Dendritic cell treated with granulocyte-macrophage colony-stimulating factor and Interleukin-4, amounts not matched to agents 40 ng/mL and 50 ng/mL, for 4 days (primary cell): ENCODE data around the gene LRRC1.

Experiments
- H3K27ac Mint-ChIP-seq: one replicate; pipeline ENCODE4 v1.8.0; 2022; ENCODE audit warnings: mild to moderate bottlenecking, mixed read lengths
- H3K27me3 Mint-ChIP-seq: one replicate; pipeline ENCODE4 v1.8.0; 2022; ENCODE audit warnings: mild to moderate bottlenecking, mixed read lengths
- H3K36me3 Mint-ChIP-seq: one replicate; pipeline ENCODE4 v1.8.0; 2022; ENCODE audit warnings: low read depth, mixed read lengths
- H3K4me1 Mint-ChIP-seq: one replicate; pipeline ENCODE4 v1.8.0; 2022; ENCODE audit warnings: low read depth, mixed read lengths
- H3K4me3 Mint-ChIP-seq: one replicate; pipeline ENCODE4 v1.8.0; 2022; ENCODE audit warnings: mild to moderate bottlenecking, moderate library complexity, mixed read lengths
- H3K9me3 Mint-ChIP-seq: one replicate; pipeline ENCODE4 v1.8.0; 2022; ENCODE audit warnings: mixed read lengths
- intact Hi-C: fragments of 100-400 bp; cut with micrococcal nuclease; formaldehyde crosslinking; loops from one replicate; pipeline ENCODE4 v1.15.0; 2022

LRRC1 gene

DNA sequence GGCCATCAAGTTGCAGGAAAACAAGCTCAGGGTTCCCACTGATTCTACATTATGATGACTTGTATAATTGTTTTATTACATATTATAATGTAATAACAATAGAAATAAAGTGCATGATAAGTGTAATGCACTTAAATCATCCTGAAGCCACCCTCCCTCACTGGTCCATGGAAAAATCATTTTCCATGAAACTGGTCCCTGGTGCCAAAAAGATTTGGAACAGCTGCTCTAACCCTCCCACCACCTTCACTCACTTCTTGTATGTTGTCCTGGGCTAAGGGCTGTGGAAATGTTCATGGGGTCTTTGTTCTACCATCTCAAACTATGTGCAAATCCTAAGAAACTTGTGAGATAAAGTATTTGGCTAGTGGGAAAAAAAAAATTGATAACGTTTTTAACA, 133.8 kb downstream of the LRRC1 start:
- Mint-ChIP-seq H3K27me3 (no peaks in the 10 kb centered on the region), H3K9me3 (peaks cover 8% of the 10 kb centered on the region), H3K36me3 (no peaks in the 10 kb centered on the region), H3K4me3 (no peak overlapping the region), H3K4me1 (peaks cover 11% of the 10 kb centered on the region), H3K27ac (no peak overlapping the region)
- intact Hi-C loops: no loop called here

DNA sequence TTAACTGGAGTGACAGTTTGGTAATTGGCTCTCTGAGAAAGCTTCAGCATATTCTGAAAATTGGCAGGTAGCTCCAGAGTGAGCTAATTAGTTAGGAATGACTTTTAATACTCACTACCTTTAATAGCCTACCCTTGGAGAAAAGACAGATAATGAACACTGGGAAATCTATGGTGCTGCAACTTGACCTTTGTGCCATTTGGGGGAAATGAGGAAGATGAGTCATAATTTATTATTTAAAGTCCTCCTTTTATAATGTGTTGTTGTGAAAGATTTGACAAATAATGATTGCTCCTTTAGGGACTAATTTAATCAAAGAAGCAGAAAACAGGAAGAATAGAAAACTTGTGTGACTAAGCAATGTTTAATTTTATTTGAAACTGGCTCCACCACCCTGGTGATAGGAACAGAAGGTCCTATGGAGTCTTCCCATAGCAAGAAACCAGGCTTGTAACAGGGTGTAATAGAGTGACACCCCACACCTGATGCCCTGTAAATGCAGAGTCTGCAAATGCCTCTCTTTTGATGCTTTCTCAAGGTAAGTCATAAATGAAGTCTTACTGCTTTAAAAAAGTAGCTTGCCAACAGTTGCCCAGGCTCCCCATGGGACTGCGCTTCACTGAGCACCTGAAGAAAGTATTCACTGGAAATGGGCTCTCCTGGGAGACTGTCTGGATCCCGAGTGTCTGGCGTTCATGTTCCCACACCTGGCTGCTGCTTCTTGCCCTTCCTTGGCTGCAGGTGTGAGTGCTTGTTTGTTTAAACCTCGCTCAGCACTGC, 134.4 kb downstream of the LRRC1 start:
- Mint-ChIP-seq H3K36me3 (no peaks in the 10 kb centered on the region), H3K9me3 (peaks cover 8% of the 10 kb centered on the region), H3K27me3 (no peaks in the 10 kb centered on the region), H3K4me1 (peaks cover 11% of the 10 kb centered on the region), H3K27ac (no peak overlapping the region), H3K4me3 (no peak overlapping the region)
- intact Hi-C loops: no loop called here

GRCh38 chr6:53929821-53930120, 135.0 kb downstream of the LRRC1 start:
- Mint-ChIP-seq H3K27me3 (no peaks in the 10 kb centered on the region), H3K4me3 (no peak overlapping the region), H3K4me1 (peaks cover 11% of the 10 kb centered on the region), H3K27ac (no peak overlapping the region), H3K36me3 (no peaks in the 10 kb centered on the region), H3K9me3 (peaks cover 8% of the 10 kb centered on the region)
- intact Hi-C loops: no loop called here

- Mint-ChIP-seq H3K9me3 (peaks cover 8% of the 10 kb centered on the region), H3K4me1 (peaks cover 11% of the 10 kb centered on the region), H3K27me3 (no peaks in the 10 kb centered on the region), H3K27ac (no peak overlapping the region), H3K4me3 (no peak overlapping the region), H3K36me3 (no peaks in the 10 kb centered on the region)
- intact Hi-C loops: no loop called here
Measured at GRCh38 chr6:53930330-53930729, 135.5 kb downstream of the LRRC1 start.

- Mint-ChIP-seq H3K9me3 (peaks cover 8% of the 10 kb centered on the region), H3K27ac (no peak overlapping the region), H3K27me3 (no peaks in the 10 kb centered on the region), H3K4me3 (no peak overlapping the region), H3K36me3 (no peaks in the 10 kb centered on the region), H3K4me1 (peaks cover 11% of the 10 kb centered on the region)
- intact Hi-C loops: no loop called here
Measured at GRCh38 chr6:53931086-53931485, 136.3 kb downstream of the LRRC1 start.

DNA sequence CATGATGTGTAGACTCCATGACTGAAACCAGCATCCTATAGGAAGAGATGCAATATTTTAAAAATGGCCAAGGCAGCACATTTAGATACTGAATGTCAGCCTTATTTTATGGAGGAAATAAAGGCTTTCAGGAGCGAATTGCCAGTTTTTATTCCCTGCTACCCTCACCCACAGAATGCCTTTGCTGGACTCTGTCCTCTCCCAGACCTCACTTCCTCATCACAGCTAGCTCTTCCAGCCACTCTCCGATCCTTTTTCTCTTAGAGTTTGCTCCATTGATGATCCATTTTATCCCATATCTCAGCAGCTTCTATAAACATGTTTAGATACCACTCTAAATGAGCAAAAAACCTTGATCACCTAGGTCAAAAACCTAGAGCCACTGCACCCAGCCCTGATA, 137.7 kb downstream of the LRRC1 start:
- Mint-ChIP-seq H3K4me1 (peaks cover 11% of the 10 kb centered on the region), H3K9me3 (peaks cover 8% of the 10 kb centered on the region), H3K27me3 (no peaks in the 10 kb centered on the region), H3K36me3 (no peaks in the 10 kb centered on the region), H3K4me3 (no peak overlapping the region), H3K27ac (no peak overlapping the region)
- intact Hi-C loops: no loop called here

- H3K27me3 Mint-ChIP-seq: no peaks in the 10 kb centered on the region
- H3K36me3 Mint-ChIP-seq: no peaks in the 10 kb centered on the region
- intact Hi-C loops: no loop called here
- H3K4me1 Mint-ChIP-seq: peaks cover 9% of the 10 kb centered on the region
- H3K27ac Mint-ChIP-seq: no peak overlapping the region
- peaks cover 8% of the 10 kb centered on the region for H3K9me3 Mint-ChIP-seq
- H3K4me3 Mint-ChIP-seq: no peak overlapping the region
Measured at GRCh38 chr6:53934023-53934422, 139.2 kb downstream of the LRRC1 start.

DNA sequence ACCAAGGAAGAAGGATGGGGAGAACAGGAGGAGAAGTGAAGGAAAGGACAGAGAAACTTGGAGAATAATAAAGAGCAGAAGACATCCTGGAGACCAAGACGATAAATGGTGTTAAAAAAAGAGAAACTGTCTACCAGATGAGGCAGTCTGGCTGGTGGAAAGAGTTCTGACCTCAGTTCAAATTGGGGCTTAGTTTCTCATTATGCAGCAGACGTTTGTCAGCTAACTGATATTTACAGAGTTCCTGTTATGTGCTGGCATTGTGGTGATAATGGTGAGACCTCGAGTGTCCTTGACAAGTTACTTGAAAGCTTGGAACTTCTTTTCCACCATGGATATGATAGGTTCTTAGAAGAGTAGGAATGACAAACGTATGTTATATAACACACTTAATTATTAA, 142.7 kb downstream of the LRRC1 start:
- H3K27me3 Mint-ChIP-seq: no peaks in the 10 kb centered on the region
- no peaks in the 10 kb centered on the region for H3K9me3 Mint-ChIP-seq
- no peaks in the 10 kb centered on the region for H3K36me3 Mint-ChIP-seq
- no peaks in the 10 kb centered on the region for H3K4me1 Mint-ChIP-seq
- no peak overlapping the region for H3K27ac Mint-ChIP-seq
- no peak overlapping the region for H3K4me3 Mint-ChIP-seq
- intact Hi-C loops: no loop called here

DNA sequence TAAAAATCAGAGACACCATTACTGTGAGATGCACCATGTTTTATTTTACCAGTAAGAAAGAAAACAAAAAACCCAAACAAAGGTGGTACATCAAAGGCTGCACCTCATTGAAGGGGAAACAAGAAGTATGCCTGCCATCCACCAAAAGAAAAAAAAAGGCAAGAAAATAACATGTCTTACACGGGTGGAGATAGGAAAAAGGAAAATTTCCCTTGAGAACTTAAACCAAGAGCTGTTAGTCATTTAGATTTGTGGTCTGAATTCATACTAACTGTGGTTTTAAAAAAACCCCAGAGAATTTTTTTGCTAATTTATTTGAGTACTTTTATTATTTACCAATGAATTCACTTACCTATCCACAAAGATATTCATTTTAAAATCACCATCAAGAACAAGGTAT, 144.0 kb downstream of the LRRC1 start:
- no peaks in the 10 kb centered on the region for H3K36me3 Mint-ChIP-seq
- H3K27me3 Mint-ChIP-seq: no peaks in the 10 kb centered on the region
- intact Hi-C loops: no loop called here
- H3K4me3 Mint-ChIP-seq: no peak overlapping the region
- H3K9me3 Mint-ChIP-seq: no peaks in the 10 kb centered on the region
- H3K27ac Mint-ChIP-seq: no peak overlapping the region
- H3K4me1 Mint-ChIP-seq: no peaks in the 10 kb centered on the region

- Mint-ChIP-seq H3K4me3 (no peak overlapping the region), H3K9me3 (no peaks in the 10 kb centered on the region), H3K27me3 (no peaks in the 10 kb centered on the region), H3K36me3 (no peaks in the 10 kb centered on the region), H3K4me1 (no peaks in the 10 kb centered on the region), H3K27ac (no peak overlapping the region)
- intact Hi-C loops: no loop called here
Measured at GRCh38 chr6:53939830-53940229, 145.0 kb downstream of the LRRC1 start.

DNA sequence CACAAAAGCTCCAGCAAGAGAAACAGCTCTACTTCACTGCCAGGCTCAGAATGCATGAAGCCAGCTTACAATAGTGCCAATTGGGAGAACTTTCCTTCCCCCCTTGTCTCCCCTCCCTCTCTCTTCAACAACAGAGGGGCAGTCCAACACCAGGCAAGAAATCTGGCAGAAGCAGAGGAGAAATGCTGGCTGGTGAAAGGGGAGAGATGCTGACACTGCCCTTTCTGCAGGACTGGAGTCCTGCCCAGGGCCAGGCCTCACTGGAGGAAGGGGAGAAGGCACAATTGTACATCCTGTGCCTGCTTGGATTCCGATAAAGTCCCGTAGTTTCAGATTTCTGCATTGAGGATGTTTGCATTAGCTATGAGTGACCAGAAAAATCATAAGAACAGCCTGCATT, 148.6 kb downstream of the LRRC1 start:
- intact Hi-C loops: no loop called here
- no peak overlapping the region for H3K27ac Mint-ChIP-seq
- no peaks in the 10 kb centered on the region for H3K4me1 Mint-ChIP-seq
- peaks cover 9% of the 10 kb centered on the region for H3K9me3 Mint-ChIP-seq
- no peaks in the 10 kb centered on the region for H3K27me3 Mint-ChIP-seq
- no peak overlapping the region for H3K4me3 Mint-ChIP-seq
- no peaks in the 10 kb centered on the region for H3K36me3 Mint-ChIP-seq

- peaks cover 15% of the 10 kb centered on the region for H3K9me3 Mint-ChIP-seq
- peaks cover 2% of the 10 kb centered on the region for H3K27me3 Mint-ChIP-seq
- H3K4me3 Mint-ChIP-seq: no peak overlapping the region
- no peak overlapping the region for H3K27ac Mint-ChIP-seq
- intact Hi-C loops: no loop called here
- no peaks in the 10 kb centered on the region for H3K36me3 Mint-ChIP-seq
- no peaks in the 10 kb centered on the region for H3K4me1 Mint-ChIP-seq
Measured at GRCh38 chr6:53944091-53944490, 149.3 kb downstream of the LRRC1 start.

- intact Hi-C loops: no loop called here
- Mint-ChIP-seq H3K27me3 (peaks cover 2% of the 10 kb centered on the region), H3K36me3 (no peaks in the 10 kb centered on the region), H3K9me3 (peaks cover 16% of the 10 kb centered on the region), H3K4me1 (no peaks in the 10 kb centered on the region), H3K4me3 (no peak overlapping the region), H3K27ac (no peak overlapping the region)
Measured at GRCh38 chr6:53944543-53944942, 149.7 kb downstream of the LRRC1 start.

DNA sequence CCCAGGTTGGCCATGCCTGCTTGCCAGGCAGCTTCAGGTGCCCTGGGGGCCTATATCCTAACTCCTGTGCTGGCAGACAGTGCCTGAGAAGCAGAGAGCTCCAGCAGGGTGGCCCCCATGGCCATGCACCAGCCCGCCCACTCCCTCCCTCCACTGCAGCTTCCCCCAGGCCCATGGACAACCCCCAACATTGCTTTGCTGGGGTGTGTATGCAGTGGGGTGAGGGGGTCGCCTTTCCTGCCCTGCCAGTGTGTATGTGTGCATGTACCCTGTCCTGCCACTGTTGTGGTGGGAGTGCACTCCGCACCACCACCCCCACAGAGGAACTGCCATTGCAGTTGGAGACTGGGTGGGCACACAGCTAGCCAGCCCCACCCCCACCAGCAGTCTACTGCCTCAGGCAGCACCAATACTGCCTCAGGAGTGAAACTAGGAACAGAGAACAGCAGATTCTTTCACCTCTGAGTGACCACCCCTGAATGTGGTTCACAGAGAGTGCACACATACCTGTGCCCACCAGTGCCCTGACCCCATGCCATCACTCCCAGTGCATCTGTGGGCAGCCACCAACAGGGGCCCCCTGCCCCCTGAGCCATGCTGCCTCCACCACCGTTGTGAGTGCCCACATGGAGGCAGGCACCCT, 151.1 kb downstream of the LRRC1 start:
- intact Hi-C loops: no loop called here
- peaks cover 2% of the 10 kb centered on the region for H3K27me3 Mint-ChIP-seq
- peaks cover 22% of the 10 kb centered on the region for H3K9me3 Mint-ChIP-seq
- H3K27ac Mint-ChIP-seq: no peak overlapping the region
- no peaks in the 10 kb centered on the region for H3K4me1 Mint-ChIP-seq
- no peaks in the 10 kb centered on the region for H3K36me3 Mint-ChIP-seq
- no peak overlapping the region for H3K4me3 Mint-ChIP-seq

GRCh38 chr6:53947780-53948179, 153.0 kb downstream of the LRRC1 start:
- H3K4me3 Mint-ChIP-seq: no peak overlapping the region
- no peaks in the 10 kb centered on the region for H3K4me1 Mint-ChIP-seq
- no peak overlapping the region for H3K27ac Mint-ChIP-seq
- no peaks in the 10 kb centered on the region for H3K36me3 Mint-ChIP-seq
- intact Hi-C loops: no loop called here
- peaks cover 2% of the 10 kb centered on the region for H3K27me3 Mint-ChIP-seq
- H3K9me3 Mint-ChIP-seq: peaks cover 22% of the 10 kb centered on the region
